ENCODE data around the gene SASH1.

Gene SASH1

GRCh38 chr6:148502773-148503135 is 160.1 kb downstream of the SASH1 start:
- Histone ChIP-seq H3F3A (ENCODE audit: control insufficient read depth, insufficient read depth) (no peaks in the 10 kb centered on the region), H3K4me3 (ENCODE audit: low read length) (no peak overlapping the region), H3K36me3 (ENCODE audit: control insufficient read depth, low read length) (no peaks in the 10 kb centered on the region), H3K4me1 (ENCODE audit: control insufficient read depth, low read length) (no peaks in the 10 kb centered on the region), H3K27ac (ENCODE audit: low read depth, low read length) (no peak overlapping the region), H3K9me3 (ENCODE audit: control insufficient read depth, insufficient read depth, low read length) (no peaks in the 10 kb centered on the region), H4K20me1 (ENCODE audit: control insufficient read depth, insufficient read depth, low read depth, low read length) (no peaks in the 10 kb centered on the region), H3K27me3 (ENCODE audit: control insufficient read depth, low read length) (no peaks in the 10 kb centered on the region; the same call in 1 of the 2 replicates), H3K4me2 (ENCODE audit: low read length) (no peak overlapping the region), H3K9me2 (replicated peaks; ENCODE audit: control insufficient read depth, low read length) (no peaks in the 10 kb centered on the region), H3K79me2 (ENCODE audit: control insufficient read depth, low read length) (no peaks in the 10 kb centered on the region)
- no peak for TF ChIP-seq EZH2phosphoT487 (IDR thresholded peaks at IDR 0.05; ENCODE audit: borderline replicate concordance, low read length)
- no peak for TF ChIP-seq CTCF (IDR thresholded peaks at IDR 0.05; ENCODE audit: low read depth, low read length, poor library complexity, severe bottlenecking)

- Histone ChIP-seq H3K4me3 (ENCODE audit: low read length) (no peak overlapping the region), H3K4me2 (ENCODE audit: low read length) (no peak overlapping the region), H3K27ac (ENCODE audit: low read depth, low read length) (no peak overlapping the region), H3K9me2 (replicated peaks; ENCODE audit: control insufficient read depth, low read length) (no peaks in the 10 kb centered on the region), H3K79me2 (ENCODE audit: control insufficient read depth, low read length) (no peaks in the 10 kb centered on the region), H3K27me3 (ENCODE audit: control insufficient read depth, low read length) (peaks cover 6% of the 10 kb centered on the region; the same call in 1 of the 2 replicates), H3K9me3 (ENCODE audit: control insufficient read depth, insufficient read depth, low read length) (no peaks in the 10 kb centered on the region), H4K20me1 (ENCODE audit: control insufficient read depth, insufficient read depth, low read depth, low read length) (no peaks in the 10 kb centered on the region), H3K4me1 (ENCODE audit: control insufficient read depth, low read length) (no peaks in the 10 kb centered on the region), H3K36me3 (ENCODE audit: control insufficient read depth, low read length) (no peaks in the 10 kb centered on the region), H3F3A (ENCODE audit: control insufficient read depth, insufficient read depth) (no peaks in the 10 kb centered on the region)
- TF ChIP-seq CTCF (IDR thresholded peaks at IDR 0.05; ENCODE audit: low read depth, low read length, poor library complexity, severe bottlenecking) = no peak
- TF ChIP-seq EZH2phosphoT487 (IDR thresholded peaks at IDR 0.05; ENCODE audit: borderline replicate concordance, low read length) = no peak
Observed at GRCh38 chr6:148503703-148504102, 161.1 kb downstream of the SASH1 start.

- Histone ChIP-seq H3K9me2 (replicated peaks; ENCODE audit: control insufficient read depth, low read length) (no peaks in the 10 kb centered on the region), H3K4me2 (ENCODE audit: low read length) (no peak overlapping the region), H3K9me3 (ENCODE audit: control insufficient read depth, insufficient read depth, low read length) (no peaks in the 10 kb centered on the region), H3K79me2 (ENCODE audit: control insufficient read depth, low read length) (no peaks in the 10 kb centered on the region), H3K4me3 (ENCODE audit: low read length) (no peak overlapping the region), H4K20me1 (ENCODE audit: control insufficient read depth, insufficient read depth, low read depth, low read length) (no peaks in the 10 kb centered on the region), H3K27me3 (ENCODE audit: control insufficient read depth, low read length) (peaks cover 23% of the 10 kb centered on the region), H3K36me3 (ENCODE audit: control insufficient read depth, low read length) (no peaks in the 10 kb centered on the region), H3K4me1 (ENCODE audit: control insufficient read depth, low read length) (no peaks in the 10 kb centered on the region; the same call in 1 of the 2 replicates), H3F3A (ENCODE audit: control insufficient read depth, insufficient read depth) (no peaks in the 10 kb centered on the region), H3K27ac (ENCODE audit: low read depth, low read length) (no peak overlapping the region)
- no peak for TF ChIP-seq EZH2phosphoT487 (IDR thresholded peaks at IDR 0.05; ENCODE audit: borderline replicate concordance, low read length)
- TF ChIP-seq CTCF (IDR thresholded peaks at IDR 0.05; ENCODE audit: low read depth, low read length, poor library complexity, severe bottlenecking) = no peak
Observed at GRCh38 chr6:148507774-148508173, 165.1 kb downstream of the SASH1 start.

All from DOHH2 (cell line).